Esophagus muscularis mucosa (tissue), 4 donors: ENCODE data around the gene GRHL1.

Source experiments
- EP300 ChIP-seq: sonication (generic); formaldehyde crosslinking; IDR thresholded peaks from one replicate; pipeline ENCODE4 v1.6.1; 2017; ENCODE audit warnings: antibody characterized with exemption
- POLR2A ChIP-seq: fragments of 450-650 bp; IDR thresholded peaks from one replicate; pipeline ENCODE4 v1.6.1; 2017; ENCODE audit warnings: antibody characterized with exemption, moderate library complexity, mild to moderate bottlenecking, low read depth
- POLR2AphosphoS5 ChIP-seq, 2 donors: sonication (generic); formaldehyde crosslinking; IDR thresholded peaks; one replicate each; pipeline ENCODE4 v1.6.1; 2017; ENCODE audit warnings: antibody characterized with exemption in 2 of 2
- TF ChIP-seq, protein P1 (sequence below), 3 experiments: fragments of 200-600 bp in 2 of 3; fragments of 450-650 bp in 1 of 3; sonication (generic) in 2 of 3; IDR thresholded peaks; one replicate each; pipeline ENCODE4 v1.5.1; 2017 to 2019; ENCODE audit warnings: antibody characterized with exemption in 3 of 3, mild to moderate bottlenecking in 2 of 3, moderate library complexity in 1 of 3

DNA sequence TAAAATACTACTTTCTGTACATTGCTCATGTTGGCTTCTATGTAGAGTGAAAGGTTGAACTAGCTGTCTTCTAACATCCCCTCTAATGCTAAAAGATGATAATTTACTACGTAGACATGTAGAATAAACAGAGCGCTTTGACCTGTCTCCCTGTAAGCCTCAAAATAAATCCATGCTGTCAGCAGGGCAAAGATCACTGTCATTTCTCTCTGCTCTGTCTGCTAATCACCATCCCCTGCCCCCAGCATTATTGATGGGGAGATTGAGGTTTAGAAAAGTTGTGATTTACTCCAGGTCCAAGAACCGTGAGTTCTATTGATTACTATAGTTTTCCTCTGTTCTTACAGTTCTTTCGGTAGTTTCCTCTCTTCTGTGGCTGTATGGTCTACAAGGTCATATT lies 39.0 kb upstream of the GRHL1 start:
- TF ChIP-seq, protein P1, sequence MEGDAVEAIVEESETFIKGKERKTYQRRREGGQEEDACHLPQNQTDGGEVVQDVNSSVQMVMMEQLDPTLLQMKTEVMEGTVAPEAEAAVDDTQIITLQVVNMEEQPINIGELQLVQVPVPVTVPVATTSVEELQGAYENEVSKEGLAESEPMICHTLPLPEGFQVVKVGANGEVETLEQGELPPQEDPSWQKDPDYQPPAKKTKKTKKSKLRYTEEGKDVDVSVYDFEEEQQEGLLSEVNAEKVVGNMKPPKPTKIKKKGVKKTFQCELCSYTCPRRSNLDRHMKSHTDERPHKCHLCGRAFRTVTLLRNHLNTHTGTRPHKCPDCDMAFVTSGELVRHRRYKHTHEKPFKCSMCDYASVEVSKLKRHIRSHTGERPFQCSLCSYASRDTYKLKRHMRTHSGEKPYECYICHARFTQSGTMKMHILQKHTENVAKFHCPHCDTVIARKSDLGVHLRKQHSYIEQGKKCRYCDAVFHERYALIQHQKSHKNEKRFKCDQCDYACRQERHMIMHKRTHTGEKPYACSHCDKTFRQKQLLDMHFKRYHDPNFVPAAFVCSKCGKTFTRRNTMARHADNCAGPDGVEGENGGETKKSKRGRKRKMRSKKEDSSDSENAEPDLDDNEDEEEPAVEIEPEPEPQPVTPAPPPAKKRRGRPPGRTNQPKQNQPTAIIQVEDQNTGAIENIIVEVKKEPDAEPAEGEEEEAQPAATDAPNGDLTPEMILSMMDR (IDR thresholded peaks at IDR 0.05) = no peak
- TF ChIP-seq POLR2AphosphoS5 (IDR thresholded peaks at IDR 0.05) (no peak), EP300 (no peak), POLR2A (no peak)
